HepG2 (cell line): ENCODE data around the gene SPATA21. TPM values are rescaled to one million over a fixed set of nuclear protein-coding genes. Genes with fewer than 3 reads are reported as not detected.
A peak's percentile ranks its signal among the peaks of the same experiment; 100 is the strongest.

Source experiments
- CSRNP1 ChIP-seq: sonication (generic); formaldehyde crosslinking; IDR thresholded peaks from 2 replicates; pipeline ENCODE4 v1.8.1; 2023; ENCODE audit warnings: mild to moderate bottlenecking, missing genetic modification reagents
- DMTF1 ChIP-seq: sonication (generic); formaldehyde crosslinking; IDR thresholded peaks from 2 replicates; pipeline ENCODE4 v1.4.0; 2020; ENCODE audit warnings: mild to moderate bottlenecking, missing genetic modification reagents
- NR2F2 ChIP-seq: IDR thresholded peaks from 2 replicates; pipeline ENCODE4 v1.6.1; 2012; ENCODE audit warnings: low read depth, inconsistent platforms, borderline replicate concordance
- PRDM10 ChIP-seq: sonication (generic); formaldehyde crosslinking; IDR thresholded peaks from 2 replicates; pipeline ENCODE4 v1.4.0; 2020; ENCODE audit warnings: low read depth, missing genetic modification reagents
- SCMH1 ChIP-seq: sonication (generic); formaldehyde crosslinking; IDR thresholded peaks from 2 replicates; pipeline ENCODE4 v1.9.0; 2021; ENCODE audit warnings: missing genetic modification reagents, mild to moderate bottlenecking, borderline replicate concordance
- SOX13 ChIP-seq, 3 experiments: fragments of 450-650 bp in 1 of 3; sonication (generic) in 1 of 3; formaldehyde crosslinking in 1 of 3; IDR thresholded peaks in 2 of 3; conservative IDR thresholded peaks in 1 of 3; 2 replicates each; pipeline versions ENCODE4 v1.5.0 to v1.6.1; 2016 to 2020; ENCODE audit warnings: antibody characterized with exemption in 1 of 3, mild to moderate bottlenecking in 1 of 3, missing compliant biosample characterization in 1 of 3, missing genetic modification reagents in 1 of 3, moderate library complexity in 1 of 3
- TEF ChIP-seq: sonication (generic); formaldehyde crosslinking; IDR thresholded peaks from 2 replicates; pipeline ENCODE4 v1.5.0; 2020; ENCODE audit warnings: missing genetic modification reagents
- YEATS4 ChIP-seq: sonication (generic); formaldehyde crosslinking; IDR thresholded peaks from 2 replicates; pipeline ENCODE4 v1.4.0; 2020; ENCODE audit warnings: missing genetic modification reagents, borderline replicate concordance
- ZNF337 ChIP-seq: sonication (generic); formaldehyde crosslinking; IDR thresholded peaks from 2 replicates; pipeline ENCODE4 v1.5.1; 2020; ENCODE audit warnings: missing genetic modification reagents, low read depth, mild to moderate bottlenecking, borderline replicate concordance
- ZNF572 ChIP-seq: sonication (generic); formaldehyde crosslinking; IDR thresholded peaks from 2 replicates; pipeline ENCODE4 v1.5.1; 2020; ENCODE audit warnings: mild to moderate bottlenecking, missing genetic modification reagents
- ZNF639 ChIP-seq: conservative IDR thresholded peaks from 2 replicates; pipeline ENCODE4 v1.6.1; 2018; ENCODE audit warnings: missing genetic modification reagents
- ZNF749 ChIP-seq: sonication (generic); formaldehyde crosslinking; IDR thresholded peaks from 2 replicates; pipeline ENCODE4 v1.8.0; 2022; ENCODE audit warnings: mild to moderate bottlenecking, missing genetic modification reagents, moderate library complexity, borderline replicate concordance
- ZSCAN5A ChIP-seq: sonication (generic); formaldehyde crosslinking; IDR thresholded peaks from 2 replicates; pipeline ENCODE4 v1.8.0; 2022; ENCODE audit warnings: mild to moderate bottlenecking, missing genetic modification reagents, borderline replicate concordance
- polyA plus RNA-seq, 8 experiments: library from polyadenylated mRNA; depleted of rRNA in 3 of 8; stranded (reverse) in 7 of 8; unstranded in 1 of 8; fragments of >200 nt; fragmentation: Illumina TruSeq in 4 of 8; extraction: Trizol in 4 of 8; gene quantifications; 2 replicates each; pipeline versions ENCODE4 v1.2.1 to v1.2.3, GENCODE V29; 2011 to 2016; ENCODE audit warnings: low read depth in 4 of 8, missing spikeins in 1 of 8, mixed read lengths in 1 of 8; ENCODE audit not compliant: insufficient read depth in 1 of 8
- total RNA-seq, 5 experiments: library from RNA; depleted of rRNA; stranded (reverse); fragments of >200 nt; fragmentation: Illumina TruSeq; extraction: Trizol; gene quantifications; 2 replicates each; pipeline ENCODE4 v1.2.3, GENCODE V29; 2016; ENCODE audit warnings: low read depth in 1 of 5

SPATA21 gene
- total and polyA plus RNA-seq, 2 of the 13 experiments (the other 11 are each of a cell fraction or from before 2014, with no cell fraction given) = 0.80 to 1.4 TPM

- TF ChIP-seq PRDM10 (no peak), SCMH1 (CRISPR knock-in tag) (no peak), ZNF749 (CRISPR knock-in tag) (no peak), SOX13 (IDR thresholded peaks at IDR 0.05) (no peak), SOX13 (CRISPR knock-in tag; conservative IDR thresholded peaks at IDR 0.05 in 1 of 2, IDR thresholded peaks at IDR 0.05 in 1 of 2) (peak in 1 of 2 experiments; percentile 49; a peak in 1 of 4 replicates), TEF (CRISPR knock-in tag) (no peak), ZNF572 (no peak), ZNF337 (CRISPR knock-in tag) (no peak), ZNF639 (CRISPR knock-in tag) (0 out of 2 replicates have a peak, but pooled peaks have one; percentile 71), CSRNP1 (CRISPR knock-in tag) (no peak), YEATS4 (no peak), DMTF1 (no peak), NR2F2 (no peak), ZSCAN5A (no peak)
Observed at GRCh38 chr1:16366722-16367257, 70.4 kb downstream of the SPATA21 start, which contains the start of gene SZRD1 (continued).
